SK-N-SH (cell line): ENCODE measurements around the gene BIRC6. TPM values are rescaled to one million over a fixed set of nuclear protein-coding genes. Genes with fewer than 3 reads are reported as not detected.

Experiments
- CTCF ChIA-PET: fragments of 300-600, 350-600 bp; formaldehyde crosslinking; extraction: SDS; loops from one replicate; lab custom pipeline; 2021; lab: Yijun Ruan, JAX
- POLR2A ChIA-PET: fragments of 350-600 bp; sonication (Branson Sonifier 250); formaldehyde crosslinking; extraction: SDS; loops from one replicate; lab custom pipeline; 2020; ENCODE audit warnings: antibody characterized with exemption, inconsistent platforms; lab: Yijun Ruan, JAX
- DNase-seq: peaks from one replicate; pipeline ENCODE4 v3.0.0; 2012
- H2AFZ ChIP-seq: fragments of 200-600 bp; sonication (generic); 2 replicates; pipeline ENCODE4 v1.8.1; 2016; ENCODE audit warnings: antibody characterized with exemption, mild to moderate bottlenecking, low read depth
- H3F3A ChIP-seq: fragments of 200-600 bp; sonication (generic); replicated peaks from 2 replicates; pipeline ENCODE3; 2016; ENCODE audit warnings: antibody characterized with exemption, mild to moderate bottlenecking; ENCODE audit not compliant: insufficient read depth
- H3K27ac ChIP-seq, 2 experiments: fragments of 200-500 bp in 1 of 2; fragments of 200-600 bp in 1 of 2; sonication (Bioruptor generic) in 1 of 2; sonication (generic), shearing (Covaris generic) in 1 of 2; 2 replicates each; pipeline versions ENCODE4 v1.5.1 to v1.6.1; 2014 to 2016; ENCODE audit warnings: low read depth in 2 of 2, inconsistent platforms in 1 of 2, low read length in 1 of 2, mild to moderate bottlenecking in 1 of 2, mixed read lengths in 1 of 2
- H3K27me3 ChIP-seq: fragments of 200-600 bp; sonication (generic), shearing (Covaris generic); 2 replicates; pipeline ENCODE4 v1.6.1; 2016; ENCODE audit warnings: mixed run types; ENCODE audit not compliant: insufficient read depth
- H3K36me3 ChIP-seq, 2 experiments: fragments of 200-500 bp in 1 of 2; fragments of 200-600 bp in 1 of 2; sonication (Bioruptor generic) in 1 of 2; sonication (generic) in 1 of 2; replicated peaks in 1 of 2; 2 replicates each; pipeline versions ENCODE3 to v1.5.1; 2014 to 2016; ENCODE audit warnings: low read length in 1 of 2, mild to moderate bottlenecking in 1 of 2; ENCODE audit not compliant: insufficient read depth in 2 of 2, control insufficient read depth in 1 of 2
- H3K4me1 ChIP-seq, 2 experiments: fragments of 200-500 bp in 1 of 2; fragments of 200-600 bp in 1 of 2; sonication (Bioruptor generic) in 1 of 2; sonication (generic), shearing (Covaris generic) in 1 of 2; 2 replicates each; pipeline versions ENCODE4 v1.5.1 to v1.6.1; 2014 to 2016; ENCODE audit warnings: low read depth in 1 of 2, low read length in 1 of 2, mixed run types in 1 of 2; ENCODE audit not compliant: insufficient read depth in 2 of 2, control insufficient read depth in 1 of 2
- H3K4me2 ChIP-seq: fragments of 200-600 bp; sonication (generic), shearing (Covaris generic); 2 replicates; pipeline ENCODE4 v1.6.1; 2017; ENCODE audit warnings: mixed run types
- H3K4me3 ChIP-seq, 2 experiments: fragments of 200-500 bp in 1 of 2; fragments of 200-600 bp in 1 of 2; sonication (Bioruptor generic) in 1 of 2; sonication (generic), shearing (Covaris generic) in 1 of 2; 2 replicates each; pipeline versions ENCODE4 v1.5.1 to v1.8.1; 2014 to 2016; ENCODE audit warnings: low read depth in 2 of 2, inconsistent platforms in 1 of 2, low read length in 1 of 2, mild to moderate bottlenecking in 1 of 2, mixed read lengths in 1 of 2, moderate library complexity in 1 of 2
- H3K79me2 ChIP-seq: fragments of 200-600 bp; sonication (generic); 2 replicates; pipeline ENCODE4 v1.8.1; 2017; ENCODE audit warnings: mild to moderate bottlenecking; ENCODE audit not compliant: insufficient read depth
- H3K9ac ChIP-seq: fragments of 200-600 bp; sonication (generic); 2 replicates; pipeline ENCODE4 v1.6.1; 2017; ENCODE audit warnings: mixed run types
- H3K9me2 ChIP-seq: fragments of 200-600 bp; sonication (generic); 2 replicates; pipeline ENCODE4 v1.6.1; 2017; ENCODE audit warnings: mixed run types
- H3K9me3 ChIP-seq: fragments of 200-600 bp; sonication (generic); 2 replicates; pipeline ENCODE4 v1.6.1; 2017; ENCODE audit warnings: mixed run types, mild to moderate bottlenecking, moderate library complexity
- H4K20me1 ChIP-seq: fragments of 200-600 bp; sonication (generic); 2 replicates; pipeline ENCODE4 v1.6.1; 2017; ENCODE audit warnings: mild to moderate bottlenecking, mixed run types; ENCODE audit not compliant: insufficient read depth
- CTCF ChIP-seq: fragments of 200-600 bp; sonication (generic); IDR thresholded peaks from 2 replicates; pipeline ENCODE4 v1.6.1; 2017; ENCODE audit warnings: antibody characterized with exemption, mild to moderate bottlenecking, moderate library complexity
- EZH2phosphoT487 ChIP-seq: fragments of 200-600 bp; sonication (generic); IDR thresholded peaks from 2 replicates; pipeline ENCODE4 v1.6.1; 2017; ENCODE audit warnings: low read depth, mixed run types, mild to moderate bottlenecking, antibody characterized with exemption, moderate library complexity, borderline replicate concordance
- FOSL2 ChIP-seq: IDR thresholded peaks from 2 replicates; pipeline ENCODE4 v1.4.0; 2012; ENCODE audit warnings: low read depth, mild to moderate bottlenecking, moderate library complexity, borderline replicate concordance
- JUND ChIP-seq: IDR thresholded peaks from 2 replicates; pipeline ENCODE4 v1.4.0; 2012
- MAX ChIP-seq: IDR thresholded peaks from 2 replicates; pipeline ENCODE4 v1.4.0; 2012; ENCODE audit warnings: low read depth
- MEF2A ChIP-seq: IDR thresholded peaks from 2 replicates; pipeline ENCODE4 v1.4.0; 2012; ENCODE audit warnings: low read depth, borderline replicate concordance
- MXI1 ChIP-seq: IDR thresholded peaks from 2 replicates; pipeline ENCODE4 v1.6.1; 2012; ENCODE audit warnings: mild to moderate bottlenecking, low read depth, low read length, improper control_type of control experiment
- NFIC ChIP-seq: IDR thresholded peaks from 2 replicates; pipeline ENCODE4 v1.4.0; 2012; ENCODE audit warnings: borderline replicate concordance
- NRF1 ChIP-seq: IDR thresholded peaks from 2 replicates; pipeline ENCODE4 v1.6.1; 2012; ENCODE audit warnings: low read depth, mild to moderate bottlenecking, low read length
- POLR2AphosphoS5 ChIP-seq: IDR thresholded peaks from 2 replicates; pipeline ENCODE4 v1.6.1; 2012; ENCODE audit warnings: low read depth, low read length
- RCOR1 ChIP-seq: fragments of 150-350 bp; IDR thresholded peaks from 2 replicates; pipeline ENCODE4 v1.6.1; 2017; ENCODE audit warnings: antibody characterized with exemption, low read length
- RXRA ChIP-seq: IDR thresholded peaks from 2 replicates; pipeline ENCODE4 v1.4.0; 2012; ENCODE audit warnings: low read depth, mild to moderate bottlenecking, borderline replicate concordance
- SIN3A ChIP-seq: IDR thresholded peaks from 2 replicates; pipeline ENCODE4 v1.6.1; 2012; ENCODE audit warnings: low read depth, mild to moderate bottlenecking, low read length, moderate library complexity, borderline replicate concordance
- TAF1 ChIP-seq: IDR thresholded peaks from 2 replicates; pipeline ENCODE4 v1.6.1; 2012; ENCODE audit warnings: low read depth, mild to moderate bottlenecking, low read length, moderate library complexity, borderline replicate concordance
- TCF12 ChIP-seq: IDR thresholded peaks from 2 replicates; pipeline ENCODE4 v1.4.0; 2012
- TEAD4 ChIP-seq: IDR thresholded peaks from 2 replicates; pipeline ENCODE4 v1.4.0; 2012; ENCODE audit warnings: mild to moderate bottlenecking, borderline replicate concordance; ENCODE audit not compliant: insufficient read depth
- USF1 ChIP-seq: IDR thresholded peaks from 2 replicates; pipeline ENCODE4 v1.4.0; 2012; ENCODE audit warnings: low read depth, borderline replicate concordance
- USF2 ChIP-seq: fragments of 150-350 bp; IDR thresholded peaks from 2 replicates; pipeline ENCODE4 v1.6.1; 2017; ENCODE audit warnings: antibody characterized with exemption, low read length, low read depth, borderline replicate concordance
- YY1 ChIP-seq: IDR thresholded peaks from 2 replicates; pipeline ENCODE4 v1.4.0; 2012; ENCODE audit warnings: low read depth, mild to moderate bottlenecking
- WGBS: methylation state at CpG from one replicate; pipeline ENCODE4 v1.1.6; 2017; ENCODE audit warnings: low lambda C conversion rate; 5-methylcytosine and 5-hydroxymethylcytosine counted together
- polyA plus RNA-seq, 3 experiments: library from polyadenylated mRNA; depleted of rRNA; stranded (reverse); fragments of >200 nt; gene quantifications; 2 replicates each; pipeline ENCODE4 v1.2.3, GENCODE V29; 2012

Gene BIRC6
- polyA plus RNA-seq, 1 of the 3 experiments (the other 2 are of a cell fraction): 28.9 TPM

GRCh38 chr2:32617599-32618189, 260.9 kb downstream of the BIRC6 start (continued):
- TF ChIP-seq FOSL2: no peak
- TF ChIP-seq, all 33 proteins: peak for 0

GRCh38 chr2:32622570-32623310, 265.9 kb downstream of the BIRC6 start:
- H3K4me1 ChIP-seq: peaks cover 0 to 4% of the 10 kb centered on the region in 2 experiments; a peak in 1 of 4 replicates
- TF ChIP-seq YY1 (no peak), EZH2phosphoT487 (no peak), RXRA (no peak), CTCF (no peak), NRF1 (no peak), USF2 (no peak), TCF12 (no peak), TEAD4 (no peak), JUND (no peak)
- no peak overlapping the region for H3K4me3 ChIP-seq
- no peaks in the 10 kb centered on the region for H3K79me2 ChIP-seq
- no peaks in the 10 kb centered on the region for H3K27me3 ChIP-seq
- POLR2A ChIA-PET: no interaction called here
- no peak overlapping the region for H2AFZ ChIP-seq
- CTCF ChIA-PET: interaction anchor here (1.3 to 1.5 kb wide), 2 partner anchors 10 to 12 kb away, joined by 3 to 7 read pairs; no protein-coding TSS in a partner anchor
- H3F3A ChIP-seq: peaks cover 15% of the 10 kb centered on the region
- no peaks in the 10 kb centered on the region for H4K20me1 ChIP-seq
- no peak overlapping the region for H3K27ac ChIP-seq
- WGBS: 94% methylated on average over 2 of the region's 2 CpGs
- H3K9ac ChIP-seq: no peak overlapping the region
- no peak overlapping the region for H3K4me2 ChIP-seq
- no peaks in the 10 kb centered on the region for H3K9me3 ChIP-seq
- peaks cover 13 to 30% of the 10 kb centered on the region in 2 experiments for H3K36me3 ChIP-seq
- DNase-seq: no peak
- no peaks in the 10 kb centered on the region for H3K9me2 ChIP-seq

- no peak overlapping the region for H3K9ac ChIP-seq
- ChIA-PET POLR2A (no interaction called here), CTCF (no interaction called here)
- TF ChIP-seq NRF1 (no peak), MXI1 (no peak), SIN3A (no peak), POLR2AphosphoS5 (no peak), USF1 (no peak), MAX (no peak), RCOR1 (no peak), TEAD4 (no peak), TAF1 (no peak), NFIC (no peak), MEF2A (no peak), RXRA (no peak)
- DNase-seq: no peak
- no peaks in the 10 kb centered on the region for H4K20me1 ChIP-seq
- peaks cover 12% of the 10 kb centered on the region for H3F3A ChIP-seq
- H2AFZ ChIP-seq: no peak overlapping the region
- H3K4me3 ChIP-seq: no peak overlapping the region
- no peaks in the 10 kb centered on the region for H3K9me3 ChIP-seq
- no peak overlapping the region for H3K27ac ChIP-seq
- H3K27me3 ChIP-seq: no peaks in the 10 kb centered on the region
- no peaks in the 10 kb centered on the region for H3K79me2 ChIP-seq
- no peak overlapping the region for H3K4me2 ChIP-seq
- H3K36me3 ChIP-seq: peaks cover 7 to 24% of the 10 kb centered on the region in 2 experiments
- no peaks in the 10 kb centered on the region for H3K9me2 ChIP-seq
- H3K4me1 ChIP-seq: peaks cover 0 to 4% of the 10 kb centered on the region in 2 experiments; a peak in 1 of 4 replicates
- WGBS: 98% methylated on average over 6 of the region's 6 CpGs
Measured at GRCh38 chr2:32623311-32623706, 266.5 kb downstream of the BIRC6 start.
